ENCODE data around the gene MEGF8.

- TF ChIP-seq ZBTB33 (IDR thresholded peaks at IDR 0.05) = no peak
- no peak for TF ChIP-seq CTCF (IDR thresholded peaks at IDR 0.05; ENCODE audit: low read depth, low read length, missing input control)
- no peak for TF ChIP-seq RAD21 (IDR thresholded peaks at IDR 0.05)
- no peak for TF ChIP-seq GABPA (IDR thresholded peaks at IDR 0.05 in 1 of 2, conservative IDR thresholded peaks at IDR 0.05 in 1 of 2)
- no peak for TF ChIP-seq ATF3 (IDR thresholded peaks at IDR 0.05)
These were observed 45.3 kb downstream of the MEGF8 start for GRCh38 chr19:42370626-42371175.

Measured in liver (tissue), 3 donors.